Measurements from ENCODE around the gene HUWE1.

- TF ChIP-seq CREB5 (CRISPR knock-in tag; IDR thresholded peaks at IDR 0.05; ENCODE audit: low read depth) (no peak), ESRRG (CRISPR knock-in tag; IDR thresholded peaks at IDR 0.05) (no peak), BACH2 (CRISPR knock-in tag; IDR thresholded peaks at IDR 0.05; ENCODE audit: borderline replicate concordance) (no peak), ZFP3 (CRISPR knock-in tag; IDR thresholded peaks at IDR 0.05) (no peak), ZNF565 (CRISPR knock-in tag; conservative IDR thresholded peaks at IDR 0.05; ENCODE audit: low read depth) (no peak), ZC3H10 (CRISPR knock-in tag; IDR thresholded peaks at IDR 0.05) (no peak)
These were observed 200.2 kb downstream of the HUWE1 start for GRCh38 chrX:53486285-53486684.
